Stimulated activated CD4-positive, alpha-beta T cell treated with anti-CD3 and anti-CD28 coated beads, Interleukin-1b, Interleukin-23, amount 100 ng/mL, for 48 hours (primary cell): ENCODE measurements around the gene TAGLN3.

Experiments
- DNase-seq: peaks from one replicate; pipeline ENCODE4 v3.0.0-alpha.2; 2020

TAGLN3 gene

GRCh38 chr3:111978583-111979433 is 19.9 kb upstream of the TAGLN3 start, which contains the start of gene ABHD10:
Gene ABHD10, plus strand, starts transcription at chr3:111979026. Its CDS starts 36 bp downstream, at chr3:111979062.
- peak; percentile 98 for DNase-seq

DNA sequence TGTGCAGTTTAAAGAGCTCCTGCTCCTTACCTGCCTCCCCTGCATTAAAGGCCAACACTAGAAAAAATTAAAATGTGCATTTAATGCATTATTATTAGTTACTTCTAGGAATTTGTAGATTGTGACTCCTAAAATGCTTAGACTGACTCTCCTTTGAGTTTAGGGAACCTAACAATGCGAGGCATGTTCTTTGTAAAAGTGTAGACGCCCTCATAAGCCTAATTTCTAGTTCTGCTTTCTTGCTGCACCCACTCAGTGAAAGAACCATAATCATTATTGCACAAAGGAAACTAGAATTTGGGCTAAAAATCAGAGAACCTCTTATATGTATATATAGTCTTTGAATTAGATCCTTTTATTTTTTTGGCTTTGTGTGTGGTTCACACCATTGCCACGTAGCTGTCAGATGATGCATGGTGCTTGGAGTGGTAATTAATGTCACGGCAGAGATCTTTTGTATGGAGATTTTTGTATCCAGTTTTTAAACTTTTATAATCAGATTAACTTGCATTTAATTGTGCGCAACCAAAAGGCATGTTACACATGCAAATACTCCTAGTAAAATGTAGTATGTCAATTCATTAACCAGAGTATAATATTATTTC is 19.2 kb upstream of the TAGLN3 start:
- DNase-seq = no peak

GRCh38 chr3:111980716-111981456 is 17.8 kb upstream of the TAGLN3 start:
- peak; percentile 43 for DNase-seq

GRCh38 chr3:111981457-111981763 is 17.3 kb upstream of the TAGLN3 start:
- DNase-seq = no peak

GRCh38 chr3:111984636-111985298 is 14.0 kb upstream of the TAGLN3 start:
- DNase-seq = no peak

DNA sequence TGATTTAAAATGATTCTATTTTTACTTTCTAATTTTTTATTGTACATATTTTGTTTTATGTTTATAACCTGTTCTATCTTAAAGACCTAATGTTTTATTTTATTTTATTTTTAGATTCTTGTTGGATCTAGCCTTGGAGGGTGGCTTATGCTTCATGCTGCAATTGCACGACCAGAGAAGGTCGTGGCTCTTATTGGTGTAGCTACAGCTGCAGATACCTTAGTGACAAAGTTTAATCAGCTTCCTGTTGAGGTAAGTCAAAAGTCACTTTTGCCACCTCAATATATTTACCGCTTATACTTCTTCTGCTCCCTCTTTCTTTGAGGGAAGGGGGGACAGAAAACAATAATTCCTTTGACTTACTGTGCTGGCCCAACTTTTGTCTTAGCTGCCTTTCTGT is 11.9 kb upstream of the TAGLN3 start:
- DNase-seq = no peak

GRCh38 chr3:111989061-111989678 is 9.6 kb upstream of the TAGLN3 start:
- no peak for DNase-seq

DNA sequence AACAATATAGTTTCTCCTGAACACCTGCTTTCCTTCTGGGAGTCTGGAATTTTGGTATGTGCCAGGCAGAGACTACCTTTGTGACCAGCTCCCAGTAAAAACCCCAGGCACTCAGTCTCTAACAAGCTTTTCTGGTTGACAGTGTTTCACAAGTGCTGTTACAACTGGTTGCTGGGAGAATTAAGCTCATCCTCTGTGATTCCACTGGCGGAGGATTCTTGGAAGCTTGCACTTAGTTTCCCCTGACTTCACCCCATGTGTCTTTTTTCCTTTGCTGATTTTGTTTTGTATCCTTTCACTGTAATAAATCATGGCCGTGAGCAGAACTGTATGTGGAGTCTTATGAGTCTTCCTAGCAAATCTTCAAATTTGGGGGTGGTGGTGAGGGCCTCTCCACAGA is 5.7 kb upstream of the TAGLN3 start:
- DNase-seq = no peak

DNA sequence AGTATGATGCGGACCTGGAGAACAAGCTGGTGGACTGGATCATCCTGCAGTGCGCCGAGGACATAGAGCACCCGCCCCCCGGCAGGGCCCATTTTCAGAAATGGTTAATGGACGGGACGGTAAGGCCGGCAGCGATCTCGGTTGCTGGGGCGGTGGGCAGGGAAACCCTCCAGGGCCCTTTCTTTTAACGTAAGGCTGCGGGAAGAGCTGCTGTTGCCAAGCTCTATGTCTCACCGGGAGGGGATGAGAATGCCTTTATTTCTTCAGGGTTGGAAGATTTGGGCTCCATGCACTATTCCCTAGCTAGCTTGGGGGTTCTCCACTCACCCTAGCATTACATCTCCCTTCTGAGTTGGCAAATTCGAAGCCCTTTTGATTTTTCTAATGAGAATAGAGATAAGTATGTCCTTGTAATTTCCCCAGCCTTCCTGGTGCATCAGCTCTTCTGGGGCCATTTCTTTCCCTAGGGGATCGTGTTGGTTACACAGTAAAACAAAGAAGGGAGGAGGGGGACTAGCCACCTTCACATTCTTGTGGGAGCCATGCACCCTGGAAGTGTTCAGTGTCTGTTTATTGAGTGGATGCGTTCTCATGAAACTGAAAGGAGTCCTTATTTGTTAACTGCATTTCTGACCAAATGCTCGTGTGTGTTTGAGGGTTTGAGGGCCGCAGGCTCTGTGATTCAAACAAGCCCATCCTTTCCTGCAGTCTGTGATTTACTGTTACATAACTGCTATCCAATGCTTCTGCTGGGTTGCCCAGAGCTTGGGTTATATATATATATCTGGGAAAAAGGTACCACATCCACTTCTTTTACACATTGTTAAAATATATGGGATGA is 982 bp downstream of the TAGLN3 start:
- DNase-seq = no peak

GRCh38 chr3:112000367-112000771 is 1.6 kb downstream of the TAGLN3 start:
- no peak for DNase-seq

GRCh38 chr3:112000966-112001365 is 2.2 kb downstream of the TAGLN3 start:
- DNase-seq = no peak

- DNase-seq = peak; percentile 34
Observed at GRCh38 chr3:112001526-112001925, 2.8 kb downstream of the TAGLN3 start.

GRCh38 chr3:112002096-112002971 is 3.6 kb downstream of the TAGLN3 start:
- DNase-seq = peak; percentile 65

DNA sequence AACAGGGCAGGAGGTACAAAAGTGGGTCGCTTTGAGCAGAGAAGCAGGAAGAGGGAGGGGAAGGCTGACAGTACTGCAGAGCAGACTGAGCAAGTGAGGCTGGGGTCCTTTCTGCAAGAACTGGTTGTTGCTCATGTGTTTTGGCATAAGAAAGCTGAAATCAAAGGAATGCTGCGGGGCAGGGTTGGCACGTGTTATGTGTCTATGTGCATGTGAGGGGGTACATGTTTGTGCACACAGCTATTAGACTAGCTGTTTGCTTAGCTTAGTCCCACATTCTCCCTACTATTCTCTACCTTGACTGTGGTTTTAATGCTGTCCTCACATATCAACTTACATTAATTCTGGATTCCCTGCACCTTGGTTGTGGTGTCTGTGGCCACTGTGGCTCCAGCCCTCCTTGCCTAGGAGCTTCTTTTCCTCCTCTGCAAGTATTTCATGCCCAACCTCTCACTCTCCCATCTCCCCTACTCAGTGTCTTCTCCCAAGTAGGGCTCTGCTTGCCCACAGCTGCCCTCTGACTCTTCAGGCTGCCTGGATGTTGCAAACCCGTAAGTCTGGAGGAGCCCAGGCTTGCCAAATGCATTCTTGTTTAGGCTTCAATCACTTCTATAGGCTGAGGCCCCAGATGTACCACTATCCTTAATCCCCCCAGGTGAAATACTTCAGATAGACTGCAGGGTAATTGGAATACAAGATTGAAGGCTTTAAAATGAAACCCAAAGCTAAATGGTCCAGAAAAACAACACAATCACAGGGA is 4.8 kb downstream of the TAGLN3 start:
- no peak for DNase-seq

GRCh38 chr3:112004187-112004586 is 5.5 kb downstream of the TAGLN3 start:
- DNase-seq = no peak

DNA sequence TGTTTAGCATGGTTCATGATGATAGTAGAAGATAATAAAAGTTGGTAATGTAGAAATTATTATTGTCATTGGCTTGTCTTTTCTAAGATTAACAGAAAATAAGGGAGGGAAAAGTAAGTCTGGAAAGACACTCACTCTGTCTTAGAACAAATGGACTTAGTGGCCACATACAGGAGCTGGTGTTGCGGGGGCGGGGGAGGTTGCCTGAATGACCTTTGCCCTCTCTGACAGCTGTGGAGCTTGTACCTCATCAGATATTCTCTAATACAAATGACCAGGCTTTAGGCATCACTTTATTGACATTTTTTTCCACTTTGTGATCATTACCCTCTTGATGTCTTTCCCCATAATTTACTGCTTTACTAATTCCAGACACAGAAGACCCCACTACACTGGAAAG is 5.9 kb downstream of the TAGLN3 start:
- DNase-seq = no peak

DNA sequence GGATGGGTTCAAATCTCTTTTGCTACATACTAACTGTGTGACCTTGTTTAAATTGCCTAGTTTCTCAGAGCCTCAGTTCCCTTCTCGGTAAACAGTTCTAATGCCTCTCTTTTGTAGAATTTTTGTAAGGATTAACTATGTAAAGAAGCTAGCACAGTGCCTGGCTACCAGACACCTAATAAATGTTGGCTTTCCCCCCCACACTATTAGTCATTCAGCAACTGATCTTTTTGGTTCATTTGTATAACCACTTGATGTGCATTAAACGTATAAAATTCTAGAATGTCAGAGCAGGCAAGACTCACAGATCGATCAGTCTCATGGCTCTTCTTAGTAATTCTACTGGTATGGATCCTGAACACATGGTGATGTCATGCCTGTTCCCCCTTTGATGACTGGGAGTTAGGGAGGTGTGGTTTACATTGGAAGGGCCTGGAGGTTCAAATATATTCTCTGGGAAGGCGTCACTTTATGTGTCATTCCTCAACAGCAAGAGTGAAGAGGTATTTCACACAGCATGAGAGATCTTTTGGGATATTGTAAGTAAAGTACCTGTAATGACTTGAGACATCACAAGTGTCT is 6.5 kb downstream of the TAGLN3 start:
- DNase-seq = peak; percentile 19

DNA sequence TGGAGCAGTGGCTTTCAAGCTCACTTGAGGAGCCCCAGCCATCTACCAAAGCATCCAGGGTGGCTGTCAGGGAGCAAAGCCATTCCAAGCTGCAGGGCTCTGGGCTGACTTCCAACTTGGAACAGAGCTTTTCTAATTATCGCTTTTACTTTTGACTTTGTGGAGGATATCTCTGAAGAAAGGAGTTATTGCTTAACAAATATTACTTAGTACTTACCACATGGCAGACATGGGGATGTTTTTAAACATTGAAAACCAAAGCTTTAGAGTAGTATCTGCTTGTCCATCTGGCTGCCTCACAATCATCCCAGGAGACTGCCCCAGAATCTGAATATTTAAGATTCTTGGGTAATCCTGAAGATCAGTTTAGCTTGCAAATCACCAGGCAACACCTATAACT is 8.9 kb downstream of the TAGLN3 start:
- no peak for DNase-seq

- DNase-seq = no peak
Observed at GRCh38 chr3:112009670-112010069, 10.9 kb downstream of the TAGLN3 start.

DNA sequence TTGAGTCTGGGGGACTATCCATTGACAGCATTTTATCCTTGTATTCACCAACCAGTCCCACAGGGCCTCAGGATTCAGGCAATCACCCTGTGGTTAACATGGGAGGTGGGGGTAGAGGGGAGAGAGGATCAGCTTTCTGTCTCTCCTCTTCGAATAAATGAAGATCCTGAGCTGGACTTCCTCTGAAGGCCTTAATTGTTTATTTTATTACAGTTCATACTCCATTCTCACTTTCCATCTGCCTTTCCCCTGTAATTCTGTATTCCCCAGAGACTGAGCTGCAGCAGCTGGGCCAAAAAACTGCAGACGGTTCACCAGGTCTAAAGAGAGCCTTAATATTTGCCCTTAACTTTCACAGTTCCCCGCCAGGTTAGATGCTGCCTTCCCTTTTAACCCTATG is 11.9 kb downstream of the TAGLN3 start:
- DNase-seq = no peak
